Osteocyte (in vitro differentiated cells): Measurements from ENCODE around the gene ZIK1. TPM values are rescaled to one million over a fixed set of nuclear protein-coding genes. Genes with fewer than 3 reads are reported as not detected.

Experiments used
- total RNA-seq: library from RNA; stranded (reverse); gene quantifications from 2 replicates; pipeline ENCODE4 v1.2.1, GENCODE V29; 2021

Gene ZIK1
- total RNA-seq, 1 donor from 2014 or later = 7.1 TPM

Other genes starting within 250 kb of the ZIK1 start
- gene ZNF304, start 232.9 kb upstream of the ZIK1 start, total RNA-seq = 9.5 and 11.0 TPM in 2 replicates
- 10.9 and 13.4 TPM in 2 replicates for gene TRAPPC2B, start 220.6 kb upstream of the ZIK1 start, total RNA-seq
- gene ZNF547, start 220.6 kb upstream of the ZIK1 start, total RNA-seq = 3.4 and 5.5 TPM in 2 replicates
- gene ZNF548, start 194.3 kb upstream of the ZIK1 start, total RNA-seq = 18.3 and 19.8 TPM in 2 replicates
- gene ZNF17, start 173.0 kb upstream of the ZIK1 start, total RNA-seq = 12.4 and 12.7 TPM in 2 replicates
- gene ZNF749, start 148.8 kb upstream of the ZIK1 start, total RNA-seq = 9.4 and 9.5 TPM in 2 replicates
- 0.62 and 0.68 TPM in 2 replicates for gene VN1R1, start 127.0 kb upstream of the ZIK1 start, total RNA-seq
- gene ZNF772, start 106.6 kb upstream of the ZIK1 start, total RNA-seq = 10.4 and 10.8 TPM in 2 replicates
- gene ZNF419, start 96.4 kb upstream of the ZIK1 start, total RNA-seq = 11.8 and 13.5 TPM in 2 replicates
- 7.4 and 8.4 TPM in 2 replicates for gene ZNF773, start 84.2 kb upstream of the ZIK1 start, total RNA-seq
- gene ZNF549, start 56.8 kb upstream of the ZIK1 start, total RNA-seq = 7.3 and 9.0 TPM in 2 replicates
- gene ZNF550, start 24.3 kb upstream of the ZIK1 start, total RNA-seq = 10.3 and 11.0 TPM in 2 replicates
- gene ZNF416, start 5.2 kb upstream of the ZIK1 start, total RNA-seq = 6.5 and 6.8 TPM in 2 replicates
- gene ZNF530, start 15.7 kb downstream of the ZIK1 start, total RNA-seq = 2.4 and 2.8 TPM in 2 replicates
- gene ZNF134, start 30.1 kb downstream of the ZIK1 start, total RNA-seq = 19.6 and 20.0 TPM in 2 replicates
- gene ZNF211, start 49.0 kb downstream of the ZIK1 start, total RNA-seq = 11.9 and 14.4 TPM in 2 replicates
- gene ZSCAN4, start 84.8 kb downstream of the ZIK1 start, total RNA-seq = not detected in 2 replicates
- gene ZNF551, start 97.8 kb downstream of the ZIK1 start, total RNA-seq = 6.1 and 6.3 TPM in 2 replicates
- gene ZNF154, start 125.1 kb downstream of the ZIK1 start, total RNA-seq = 18.0 and 18.9 TPM in 2 replicates
- 7.1 TPM in 2 replicates for gene ZNF671, start 143.5 kb downstream of the ZIK1 start, total RNA-seq
- 16.9 and 21.0 TPM in 2 replicates for gene ZNF776, start 162.7 kb downstream of the ZIK1 start, total RNA-seq
- 18.8 TPM in 2 replicates for gene ZNF586, start 185.5 kb downstream of the ZIK1 start, total RNA-seq
- gene ZNF552, start 230.8 kb downstream of the ZIK1 start, total RNA-seq = 5.2 and 9.0 TPM in 2 replicates
- 14.4 and 16.5 TPM in 2 replicates for gene ZNF587B, start 246.2 kb downstream of the ZIK1 start, total RNA-seq